ENCODE data around the gene TRAPPC3L. TPM values are rescaled to one million over a fixed set of nuclear protein-coding genes. Genes with fewer than 3 reads are reported as not detected.

The TRAPPC3L gene
- total RNA-seq, 1 experiment from 2014 or later = not detected

DNA sequence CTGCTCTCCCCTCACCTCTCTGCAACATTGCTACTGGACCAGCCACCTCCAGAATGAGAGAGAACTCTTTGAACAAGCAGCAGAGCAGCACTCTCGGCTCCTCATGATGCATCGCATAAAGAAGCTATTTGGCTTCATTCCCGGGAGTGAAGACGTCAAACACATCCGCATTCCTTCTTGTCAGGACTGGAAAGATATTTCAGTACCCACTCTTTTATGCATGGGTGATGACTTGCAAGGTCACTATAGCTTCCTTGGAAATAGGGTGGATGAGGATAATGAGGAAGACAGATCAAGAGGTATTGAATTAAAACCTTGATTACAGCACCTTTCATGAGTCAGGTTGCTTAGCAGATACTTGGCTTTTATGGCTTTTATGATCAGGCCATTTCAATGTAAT, 12.4 kb upstream of the TRAPPC3L start:
- intact Hi-C loops (cut with micrococcal nuclease; ENCODE audit: unreplicated experiment) = no loop called here
- BruUV-seq (replicated peaks) = no TSS peak

DNA sequence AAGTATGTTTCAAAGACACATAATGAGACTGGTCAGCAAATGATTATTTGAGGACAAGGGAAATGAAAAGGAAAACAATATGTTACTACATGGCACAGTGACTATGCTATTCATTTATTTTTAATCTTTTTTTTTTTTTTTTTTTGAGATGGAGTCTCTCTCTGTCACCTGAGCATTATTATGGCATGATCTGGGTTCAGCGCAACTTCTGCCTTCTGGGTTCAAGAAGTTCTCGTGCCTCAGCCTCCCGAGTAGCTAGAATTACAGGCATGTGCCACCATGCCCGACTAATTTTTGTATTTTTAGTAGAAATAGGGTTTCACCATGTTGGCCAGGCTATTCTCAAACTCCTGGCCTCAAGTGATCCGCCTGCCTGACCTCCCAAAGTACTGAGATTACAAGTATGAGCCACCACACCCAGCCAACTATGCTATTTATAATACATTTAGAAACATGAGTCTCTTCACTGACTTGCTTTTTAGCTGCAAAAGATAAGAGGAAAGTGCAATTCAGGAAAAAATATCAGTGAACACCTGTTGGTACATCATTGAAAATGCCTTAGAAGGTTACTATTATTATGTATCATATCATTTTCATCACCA, 11.4 kb upstream of the TRAPPC3L start:
- H3K36me3 Mint-ChIP-seq (ENCODE audit: insufficient read depth, unreplicated experiment) = no peaks in the 10 kb centered on the region
- no peak for DNase-seq
- ChIA-PET CTCF (no interaction called here), POLR2A (no interaction called here)
- Histone ChIP-seq H3K9me3 (no peaks in the 10 kb centered on the region), H3K36me3 (ENCODE audit: control insufficient read depth, insufficient read depth, low read length) (no peaks in the 10 kb centered on the region), H3K27me3 (replicated peaks; ENCODE audit: control insufficient read depth, insufficient read depth, low read length) (no peaks in the 10 kb centered on the region), H3K4me1 (no peaks in the 10 kb centered on the region), H3K4me3 (ENCODE audit: low read depth, low read length) (no peak overlapping the region)
- no peaks in the 10 kb centered on the region for H3K9me3 Mint-ChIP-seq (ENCODE audit: unreplicated experiment)
- H3K4me3 Mint-ChIP-seq (ENCODE audit: unreplicated experiment) = no peak overlapping the region
- no TSS peak for BruUV-seq (replicated peaks)
- TF ChIP-seq, protein P1, sequence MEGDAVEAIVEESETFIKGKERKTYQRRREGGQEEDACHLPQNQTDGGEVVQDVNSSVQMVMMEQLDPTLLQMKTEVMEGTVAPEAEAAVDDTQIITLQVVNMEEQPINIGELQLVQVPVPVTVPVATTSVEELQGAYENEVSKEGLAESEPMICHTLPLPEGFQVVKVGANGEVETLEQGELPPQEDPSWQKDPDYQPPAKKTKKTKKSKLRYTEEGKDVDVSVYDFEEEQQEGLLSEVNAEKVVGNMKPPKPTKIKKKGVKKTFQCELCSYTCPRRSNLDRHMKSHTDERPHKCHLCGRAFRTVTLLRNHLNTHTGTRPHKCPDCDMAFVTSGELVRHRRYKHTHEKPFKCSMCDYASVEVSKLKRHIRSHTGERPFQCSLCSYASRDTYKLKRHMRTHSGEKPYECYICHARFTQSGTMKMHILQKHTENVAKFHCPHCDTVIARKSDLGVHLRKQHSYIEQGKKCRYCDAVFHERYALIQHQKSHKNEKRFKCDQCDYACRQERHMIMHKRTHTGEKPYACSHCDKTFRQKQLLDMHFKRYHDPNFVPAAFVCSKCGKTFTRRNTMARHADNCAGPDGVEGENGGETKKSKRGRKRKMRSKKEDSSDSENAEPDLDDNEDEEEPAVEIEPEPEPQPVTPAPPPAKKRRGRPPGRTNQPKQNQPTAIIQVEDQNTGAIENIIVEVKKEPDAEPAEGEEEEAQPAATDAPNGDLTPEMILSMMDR (IDR thresholded peaks at IDR 0.05; ENCODE audit: insufficient read depth in 1 of 2, low read depth in 1 of 2, low read length in 1 of 2, severe bottlenecking in 1 of 2, unreplicated experiment in 1 of 2) = no peak
- no peak overlapping the region for H3K27ac Mint-ChIP-seq (ENCODE audit: unreplicated experiment)
- no peaks in the 10 kb centered on the region for H3K27me3 Mint-ChIP-seq (ENCODE audit: insufficient read depth, unreplicated experiment)
- H3K4me1 Mint-ChIP-seq (ENCODE audit: low read depth, unreplicated experiment) = peaks cover 8% of the 10 kb centered on the region
- intact Hi-C loops (cut with micrococcal nuclease; ENCODE audit: unreplicated experiment) = no loop called here

More for the DNA sequence above, 12.4 kb upstream of the TRAPPC3L start:
- DNase-seq = no peak
- Mint-ChIP-seq H3K27me3 (ENCODE audit: insufficient read depth, unreplicated experiment) (no peaks in the 10 kb centered on the region), H3K36me3 (ENCODE audit: insufficient read depth, unreplicated experiment) (peaks cover 5% of the 10 kb centered on the region), H3K27ac (ENCODE audit: unreplicated experiment) (no peak overlapping the region), H3K9me3 (ENCODE audit: unreplicated experiment) (no peaks in the 10 kb centered on the region), H3K4me1 (ENCODE audit: low read depth, unreplicated experiment) (peaks cover 16% of the 10 kb centered on the region), H3K4me3 (ENCODE audit: unreplicated experiment) (no peak overlapping the region)
- TF ChIP-seq, protein P1 (IDR thresholded peaks at IDR 0.05; ENCODE audit: insufficient read depth in 1 of 2, low read depth in 1 of 2, low read length in 1 of 2, severe bottlenecking in 1 of 2, unreplicated experiment in 1 of 2) = no peak
- Histone ChIP-seq H3K36me3 (ENCODE audit: control insufficient read depth, insufficient read depth, low read length) (no peaks in the 10 kb centered on the region), H3K27me3 (replicated peaks; ENCODE audit: control insufficient read depth, insufficient read depth, low read length) (no peaks in the 10 kb centered on the region), H3K4me1 (peaks cover 7% of the 10 kb centered on the region), H3K4me3 (ENCODE audit: low read depth, low read length) (no peak overlapping the region), H3K9me3 (no peaks in the 10 kb centered on the region)
- ChIA-PET POLR2A (no interaction called here), CTCF (no interaction called here)

DNA sequence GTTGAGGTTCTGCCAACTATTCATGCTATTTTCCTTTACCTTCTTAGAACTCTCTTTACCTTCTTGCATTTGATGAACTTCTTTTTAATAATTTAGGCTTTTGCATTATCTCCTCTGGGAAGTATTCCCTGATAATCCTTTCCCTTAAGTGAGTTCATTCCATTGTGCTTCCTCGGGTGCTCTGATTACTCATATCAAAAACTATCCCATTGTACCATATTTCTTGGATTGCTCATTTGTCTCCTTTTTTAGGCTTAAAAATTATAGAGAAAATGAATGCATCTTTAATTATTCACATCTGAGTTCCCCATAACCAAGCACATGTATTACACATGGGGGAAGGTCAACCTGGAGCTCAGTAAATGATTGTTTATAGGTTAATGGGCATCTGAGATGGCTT, 10.6 kb upstream of the TRAPPC3L start:
- Mint-ChIP-seq H3K9me3 (ENCODE audit: unreplicated experiment) (no peaks in the 10 kb centered on the region), H3K4me3 (ENCODE audit: unreplicated experiment) (no peak overlapping the region), H3K27me3 (ENCODE audit: insufficient read depth, unreplicated experiment) (no peaks in the 10 kb centered on the region), H3K27ac (ENCODE audit: unreplicated experiment) (no peak overlapping the region), H3K36me3 (ENCODE audit: insufficient read depth, unreplicated experiment) (no peaks in the 10 kb centered on the region), H3K4me1 (ENCODE audit: low read depth, unreplicated experiment) (peaks cover 8% of the 10 kb centered on the region)
- DNase-seq = no peak
- Histone ChIP-seq H3K4me1 (no peaks in the 10 kb centered on the region), H3K4me3 (ENCODE audit: low read depth, low read length) (no peak overlapping the region), H3K36me3 (ENCODE audit: control insufficient read depth, insufficient read depth, low read length) (no peaks in the 10 kb centered on the region), H3K27me3 (replicated peaks; ENCODE audit: control insufficient read depth, insufficient read depth, low read length) (no peaks in the 10 kb centered on the region), H3K9me3 (no peaks in the 10 kb centered on the region)
- intact Hi-C loops (cut with micrococcal nuclease; ENCODE audit: unreplicated experiment) = no loop called here
- TF ChIP-seq, protein P1 (IDR thresholded peaks at IDR 0.05; ENCODE audit: insufficient read depth in 1 of 2, low read depth in 1 of 2, low read length in 1 of 2, severe bottlenecking in 1 of 2, unreplicated experiment in 1 of 2) = no peak
- BruUV-seq (replicated peaks) = no TSS peak
- CTCF ChIA-PET = no interaction called here
- POLR2A ChIA-PET = no interaction called here
